ENCODE measurements around the gene S1PR4. TPM values are rescaled to one million over a fixed set of nuclear protein-coding genes. Genes with fewer than 3 reads are reported as not detected.

The S1PR4 gene
- total and polyA plus RNA-seq, 2 of the 8 experiments (the other 6 are each of a cell fraction or from before 2014, with no cell fraction given): not detected

DNA sequence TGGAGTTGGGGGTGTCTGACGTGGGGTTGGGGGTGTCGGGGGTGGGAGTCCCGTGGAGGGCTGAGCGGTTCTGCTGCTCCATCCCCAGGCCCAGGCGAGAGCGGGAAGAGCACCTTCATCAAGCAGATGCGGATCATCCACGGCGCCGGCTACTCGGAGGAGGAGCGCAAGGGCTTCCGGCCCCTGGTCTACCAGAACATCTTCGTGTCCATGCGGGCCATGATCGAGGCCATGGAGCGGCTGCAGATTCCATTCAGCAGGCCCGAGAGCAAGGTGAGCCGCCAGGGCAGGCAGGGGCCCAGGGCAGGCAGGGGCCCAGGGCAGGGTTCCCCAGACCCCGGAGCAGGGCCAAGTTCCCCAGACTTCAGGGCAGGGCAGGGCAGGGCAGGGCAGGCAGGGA lies 30.1 kb upstream of the S1PR4 start (continued):
- TF ChIP-seq ATF2 (IDR thresholded peaks at IDR 0.05; ENCODE audit: low read length): no peak
